ENCODE measurements around the gene FAM184A. TPM values are rescaled to one million over a fixed set of nuclear protein-coding genes. Genes with fewer than 3 reads are reported as not detected.

Gene FAM184A
- total RNA-seq, 3 donors from 2014 or later = 7.0 to 12.8 (median 7.5) TPM

DNA sequence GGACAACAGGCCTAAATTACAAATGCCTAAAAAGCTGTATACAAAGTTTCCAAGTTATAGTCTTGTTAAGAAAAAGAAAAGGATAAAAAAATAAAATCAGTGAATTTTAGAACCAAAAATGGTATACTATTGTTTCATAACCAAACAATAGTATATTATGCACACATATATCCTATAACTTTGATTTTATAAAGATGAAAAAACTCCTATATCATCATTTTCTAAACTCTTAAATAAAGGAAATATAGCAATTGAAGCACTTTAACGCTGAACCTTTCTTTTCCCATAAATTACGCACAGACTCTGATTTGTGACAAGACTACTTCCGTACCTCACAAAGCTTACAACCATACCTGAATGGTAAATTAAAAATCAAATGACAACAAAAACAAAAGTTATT lies 107.6 kb downstream of the FAM184A start:
- H3K4me1 ChIP-seq = no peaks in the 10 kb centered on the region
- peaks cover 3% of the 10 kb centered on the region for H3K36me3 ChIP-seq
- no peak overlapping the region for H3K4me3 ChIP-seq
- no peaks in the 10 kb centered on the region for H3K27me3 ChIP-seq
- TF ChIP-seq, protein P1, sequence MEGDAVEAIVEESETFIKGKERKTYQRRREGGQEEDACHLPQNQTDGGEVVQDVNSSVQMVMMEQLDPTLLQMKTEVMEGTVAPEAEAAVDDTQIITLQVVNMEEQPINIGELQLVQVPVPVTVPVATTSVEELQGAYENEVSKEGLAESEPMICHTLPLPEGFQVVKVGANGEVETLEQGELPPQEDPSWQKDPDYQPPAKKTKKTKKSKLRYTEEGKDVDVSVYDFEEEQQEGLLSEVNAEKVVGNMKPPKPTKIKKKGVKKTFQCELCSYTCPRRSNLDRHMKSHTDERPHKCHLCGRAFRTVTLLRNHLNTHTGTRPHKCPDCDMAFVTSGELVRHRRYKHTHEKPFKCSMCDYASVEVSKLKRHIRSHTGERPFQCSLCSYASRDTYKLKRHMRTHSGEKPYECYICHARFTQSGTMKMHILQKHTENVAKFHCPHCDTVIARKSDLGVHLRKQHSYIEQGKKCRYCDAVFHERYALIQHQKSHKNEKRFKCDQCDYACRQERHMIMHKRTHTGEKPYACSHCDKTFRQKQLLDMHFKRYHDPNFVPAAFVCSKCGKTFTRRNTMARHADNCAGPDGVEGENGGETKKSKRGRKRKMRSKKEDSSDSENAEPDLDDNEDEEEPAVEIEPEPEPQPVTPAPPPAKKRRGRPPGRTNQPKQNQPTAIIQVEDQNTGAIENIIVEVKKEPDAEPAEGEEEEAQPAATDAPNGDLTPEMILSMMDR (IDR thresholded peaks at IDR 0.05) = no peak
- intact Hi-C loops (cut with DNase I; ENCODE audit: low total_unique reads) = no loop called here
- H3K27ac ChIP-seq = no peak overlapping the region
- no peak for DNase-seq (ENCODE audit: low spot score in 2 of 2)
- no peaks in the 10 kb centered on the region for H3K9me3 ChIP-seq

DNA sequence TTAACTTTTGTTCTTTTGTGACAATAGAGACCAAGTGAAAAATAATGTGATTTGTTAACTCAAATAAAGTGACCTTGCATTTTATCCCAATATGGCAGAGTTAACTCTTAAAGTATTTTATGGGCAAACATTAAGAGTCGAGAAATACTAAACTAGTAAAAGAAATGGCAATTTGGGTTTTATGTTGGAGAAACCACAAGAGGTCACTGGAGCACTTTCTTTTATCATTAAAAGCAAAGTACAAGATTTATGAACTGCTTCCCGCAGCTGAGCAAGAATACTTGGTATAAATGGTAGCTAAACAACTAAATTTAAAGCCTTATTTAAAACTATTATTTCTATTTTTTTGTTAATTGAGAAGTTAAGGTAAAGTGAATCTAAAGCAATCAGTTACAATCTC lies 110.0 kb downstream of the FAM184A start:
- Histone ChIP-seq H3K4me3 (no peak overlapping the region), H3K36me3 (no peaks in the 10 kb centered on the region), H3K27me3 (no peaks in the 10 kb centered on the region), H3K9me3 (no peaks in the 10 kb centered on the region), H3K27ac (no peak overlapping the region), H3K4me1 (no peaks in the 10 kb centered on the region)
- no peak for DNase-seq (ENCODE audit: low spot score in 2 of 2)
- no peak for TF ChIP-seq POLR2A (IDR thresholded peaks at IDR 0.05)
- no peak for TF ChIP-seq POLR2AphosphoS5 (IDR thresholded peaks at IDR 0.05)
- TF ChIP-seq, protein P1 (IDR thresholded peaks at IDR 0.05) = peak in 1 of 3 donors; percentile 35
- intact Hi-C loops (cut with DNase I; ENCODE audit: low total_unique reads) = no loop called here

- intact Hi-C loops (cut with DNase I; ENCODE audit: low total_unique reads) = no loop called here
These were observed 111.2 kb downstream of the FAM184A start for GRCh38 chr6:118967239-118967638.

DNA sequence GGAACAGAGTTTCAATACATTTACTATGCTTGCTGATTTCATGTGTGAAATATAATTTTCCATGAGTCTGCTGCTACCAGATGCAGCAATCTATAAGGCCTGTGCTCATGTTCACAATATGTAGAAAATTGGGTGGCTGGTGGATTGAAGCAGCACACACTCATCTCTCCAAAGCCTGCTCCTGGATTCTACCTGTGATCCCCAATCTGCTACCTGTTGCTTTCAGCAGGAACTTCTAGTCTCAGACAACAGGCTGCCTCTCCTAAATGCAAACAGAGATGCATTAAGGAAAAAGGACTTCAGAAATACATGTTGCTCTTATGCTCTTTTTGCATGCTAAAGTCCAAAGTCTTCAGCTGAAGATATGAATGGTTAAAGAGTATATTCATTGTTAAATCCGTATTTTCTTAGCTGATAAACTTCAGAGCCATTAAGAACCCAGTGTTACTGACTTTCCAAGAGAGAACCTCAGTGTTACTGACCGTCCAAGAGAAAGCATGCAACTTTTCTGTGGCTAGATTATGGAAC lies 112.6 kb downstream of the FAM184A start:
- intact Hi-C loops (cut with DNase I; ENCODE audit: low total_unique reads) = no loop called here
- H3K27ac ChIP-seq = no peak overlapping the region
- no peaks in the 10 kb centered on the region for H3K4me1 ChIP-seq
- H3K27me3 ChIP-seq = no peaks in the 10 kb centered on the region
- TF ChIP-seq POLR2AphosphoS5 (IDR thresholded peaks at IDR 0.05) (no peak), POLR2A (IDR thresholded peaks at IDR 0.05) (no peak)
- TF ChIP-seq, protein P1 (IDR thresholded peaks at IDR 0.05) = no peak
- no peaks in the 10 kb centered on the region for H3K36me3 ChIP-seq
- H3K4me3 ChIP-seq = no peak overlapping the region
- DNase-seq (ENCODE audit: low spot score in 2 of 2) = no peak
- no peaks in the 10 kb centered on the region for H3K9me3 ChIP-seq

More at GRCh38 chr6:118967239-118967638, 111.2 kb downstream of the FAM184A start:
- Histone ChIP-seq H3K27ac (no peak overlapping the region), H3K4me1 (no peaks in the 10 kb centered on the region), H3K36me3 (no peaks in the 10 kb centered on the region), H3K27me3 (no peaks in the 10 kb centered on the region), H3K9me3 (no peaks in the 10 kb centered on the region), H3K4me3 (no peak overlapping the region)
- no peak for TF ChIP-seq POLR2AphosphoS5 (IDR thresholded peaks at IDR 0.05)
- TF ChIP-seq POLR2A (IDR thresholded peaks at IDR 0.05) = no peak
- TF ChIP-seq, protein P1 (IDR thresholded peaks at IDR 0.05) = no peak
- DNase-seq (ENCODE audit: low spot score in 2 of 2) = no peak

- Histone ChIP-seq H3K27ac (no peak overlapping the region), H3K9me3 (no peaks in the 10 kb centered on the region), H3K4me3 (no peak overlapping the region), H3K27me3 (no peaks in the 10 kb centered on the region), H3K36me3 (no peaks in the 10 kb centered on the region), H3K4me1 (no peaks in the 10 kb centered on the region)
- TF ChIP-seq, protein P1 (IDR thresholded peaks at IDR 0.05) = no peak
- no peak for TF ChIP-seq POLR2A (IDR thresholded peaks at IDR 0.05)
- intact Hi-C loops (cut with DNase I; ENCODE audit: low total_unique reads) = no loop called here
- DNase-seq (ENCODE audit: low spot score in 2 of 2) = no peak
These were observed 113.1 kb downstream of the FAM184A start for GRCh38 chr6:118965371-118965770.

Measured in breast epithelium (tissue), 4 donors.